GM23338 (cell line): Measurements from ENCODE around the gene LAMB1. TPM values are rescaled to one million over a fixed set of nuclear protein-coding genes. Genes with fewer than 3 reads are reported as not detected.

Experiments
- ATAC-seq: fragments of 200-7000 bp; cut with Tn5 transposase; 3 replicates; pipeline ENCODE4 v1.9.1; 2020
- DNase-seq: peaks from one replicate; pipeline ENCODE4 v3.0.0-alpha.2; 2015; ENCODE audit warnings: low spot score
- H2AFZ ChIP-seq: fragments of 200-600 bp; sonication (generic); 2 replicates; pipeline ENCODE4 v1.8.0; 2016; ENCODE audit warnings: antibody characterized with exemption, mild to moderate bottlenecking, moderate library complexity
- H3F3A ChIP-seq: fragments of 200-600 bp; sonication (generic); replicated peaks from 2 replicates; pipeline ENCODE4 v1.8.0; 2017; ENCODE audit warnings: antibody characterized with exemption, mixed run types, low read depth
- H3K27ac ChIP-seq: fragments of 200-600 bp; sonication (generic); 2 replicates; pipeline ENCODE4 v1.6.1; 2016; ENCODE audit warnings: low read depth
- H3K27me3 ChIP-seq: fragments of 200-600 bp; sonication (generic); 2 replicates; pipeline ENCODE4 v1.8.0; 2016; ENCODE audit warnings: mild to moderate bottlenecking, mixed run types, moderate library complexity; ENCODE audit not compliant: insufficient read depth
- H3K36me3 ChIP-seq: fragments of 200-600 bp; sonication (generic); 2 replicates; pipeline ENCODE4 v1.8.0; 2016; ENCODE audit warnings: mild to moderate bottlenecking; ENCODE audit not compliant: insufficient read depth
- H3K4me1 ChIP-seq: fragments of 200-600 bp; sonication (generic); 2 replicates; pipeline ENCODE4 v1.8.0; 2016; ENCODE audit warnings: mild to moderate bottlenecking, moderate library complexity; ENCODE audit not compliant: insufficient read depth
- H3K4me2 ChIP-seq: fragments of 200-600 bp; sonication (generic); 2 replicates; pipeline ENCODE4 v1.7.1; 2017; ENCODE audit warnings: mixed run types
- H3K4me3 ChIP-seq: fragments of 200-600 bp; sonication (generic); 2 replicates; pipeline ENCODE4 v1.6.1; 2016; ENCODE audit warnings: mixed run types
- H3K79me2 ChIP-seq: fragments of 200-600 bp; sonication (generic); replicated peaks from 2 replicates; pipeline ENCODE4 v1.8.0; 2017; ENCODE audit warnings: mild to moderate bottlenecking; ENCODE audit not compliant: insufficient read depth
- H3K9me2 ChIP-seq: fragments of 200-600 bp; sonication (generic); 2 replicates; pipeline ENCODE4 v1.8.0; 2017; ENCODE audit not compliant: insufficient read depth
- H4K20me1 ChIP-seq: fragments of 200-600 bp; sonication (generic); replicated peaks from 2 replicates; pipeline ENCODE4 v1.8.0; 2017; ENCODE audit warnings: mild to moderate bottlenecking; ENCODE audit not compliant: insufficient read depth
- H3K27ac Mint-ChIP-seq: 2 replicates; pipeline ENCODE4 v1.8.0; 2020; ENCODE audit warnings: inconsistent platforms, mild to moderate bottlenecking, moderate library complexity, mixed read lengths
- H3K27me3 Mint-ChIP-seq: 3 replicates; pipeline ENCODE4 v1.8.0; 2022; ENCODE audit warnings: low read depth, mild to moderate bottlenecking, moderate library complexity, mixed read lengths, inconsistent platforms; ENCODE audit not compliant: insufficient read depth, poor library complexity
- H3K36me3 Mint-ChIP-seq: 3 replicates; pipeline ENCODE4 v1.8.0; 2021; ENCODE audit warnings: low read depth, mild to moderate bottlenecking, inconsistent platforms, moderate library complexity, mixed read lengths
- H3K4me1 Mint-ChIP-seq: 3 replicates; pipeline ENCODE4 v1.8.0; 2020; ENCODE audit warnings: mild to moderate bottlenecking, inconsistent platforms, mixed read lengths
- H3K4me3 Mint-ChIP-seq: 3 replicates; pipeline ENCODE4 v1.8.0; 2021; ENCODE audit warnings: moderate library complexity, mild to moderate bottlenecking, inconsistent platforms, mixed read lengths
- H3K9me3 Mint-ChIP-seq: 3 replicates; pipeline ENCODE4 v1.8.0; 2020; ENCODE audit warnings: moderate library complexity, mild to moderate bottlenecking, inconsistent platforms, mixed read lengths
- CREB1 ChIP-seq: fragments of 250-450 bp; sonication (Bioruptor Pico); IDR thresholded peaks from 2 replicates; pipeline ENCODE4 v1.5.0; 2020; ENCODE audit warnings: low read depth, mild to moderate bottlenecking, moderate library complexity
- CTCF ChIP-seq, 2 experiments: fragments of 200-600 bp in 1 of 2; sonication (generic) in 1 of 2; conservative IDR thresholded peaks; 2 replicates each; pipeline versions ENCODE4 v1.5.1 to v1.6.1; 2016 to 2017; ENCODE audit warnings: antibody characterized with exemption in 2 of 2, low read depth in 2 of 2, mild to moderate bottlenecking in 2 of 2, moderate library complexity in 1 of 2
- ETS1 ChIP-seq: IDR thresholded peaks from 2 replicates; pipeline ENCODE4 v1.6.1; 2016; ENCODE audit warnings: antibody characterized with exemption
- EZH2phosphoT487 ChIP-seq: fragments of 200-600 bp; sonication (generic); IDR thresholded peaks from one replicate; pipeline ENCODE4 v1.8.1; 2018; ENCODE audit warnings: antibody characterized with exemption; ENCODE audit not compliant: unreplicated experiment
- JUNB ChIP-seq: IDR thresholded peaks from one replicate; pipeline ENCODE4 v1.6.1; 2016; ENCODE audit warnings: antibody characterized with exemption; ENCODE audit not compliant: unreplicated experiment
- NANOG ChIP-seq: IDR thresholded peaks from 2 replicates; pipeline ENCODE4 v1.6.1; 2016; ENCODE audit warnings: antibody characterized with exemption, borderline replicate concordance
- POLR2AphosphoS5 ChIP-seq: IDR thresholded peaks from 2 replicates; pipeline ENCODE4 v1.6.1; 2016; ENCODE audit warnings: antibody characterized with exemption, low read depth
- REST ChIP-seq: IDR thresholded peaks from one replicate; pipeline ENCODE4 v1.6.1; 2018; ENCODE audit warnings: antibody characterized with exemption; ENCODE audit not compliant: unreplicated experiment
- ZNF114 ChIP-seq: fragments of 250-450 bp; sonication (Bioruptor Pico); IDR thresholded peaks from 2 replicates; pipeline ENCODE4 v1.5.0; 2020; ENCODE audit warnings: mild to moderate bottlenecking, moderate library complexity
- ZNF331 ChIP-seq: fragments of 250-450 bp; sonication (Bioruptor Pico); IDR thresholded peaks from 2 replicates; pipeline ENCODE4 v1.5.0; 2020; ENCODE audit warnings: low read depth, mild to moderate bottlenecking, moderate library complexity
- ZNF462 ChIP-seq: fragments of 250-450 bp; sonication (Bioruptor Pico); IDR thresholded peaks from 2 replicates; pipeline ENCODE4 v1.5.0; 2020; ENCODE audit warnings: mild to moderate bottlenecking, moderate library complexity
- polyA plus RNA-seq: library from polyadenylated mRNA; unstranded; fragments of >200 nt; fragmentation: Nextera tagmentation; extraction: Ambion mirVana; gene quantifications from 2 replicates; pipeline ENCODE4 v1.2.1, GENCODE V29; 2016
- total RNA-seq: library from RNA; depleted of rRNA; stranded (reverse); fragments of >200 nt; shearing (Covaris generic); gene quantifications from 2 replicates; pipeline ENCODE4 v1.2.3, GENCODE V29; 2014

Gene LAMB1
- total and polyA plus RNA-seq, 2 experiments from 2014 or later: 53.5 to 57.8 TPM

- TF ChIP-seq ZNF331 (CRISPR knock-in tag) (no peak), POLR2AphosphoS5 (no peak), JUNB (no peak), CTCF (conservative IDR thresholded peaks at IDR 0.05; ENCODE audit: low read depth in 2 of 2) (no peak), REST (no peak), ZNF114 (no peak)
Measured at GRCh38 chr7:107978815-107979408, 24.0 kb downstream of the LAMB1 start (continued).

- peaks cover 31% of the 10 kb centered on the region for H3K4me1 Mint-ChIP-seq
- peaks cover 18% of the 10 kb centered on the region for H3K36me3 Mint-ChIP-seq
- Histone ChIP-seq H3F3A (no peaks in the 10 kb centered on the region), H3K9me2 (no peaks in the 10 kb centered on the region), H3K27ac (no peak overlapping the region), H3K79me2 (no peaks in the 10 kb centered on the region), H3K4me3 (no peak overlapping the region), H3K27me3 (no peaks in the 10 kb centered on the region), H2AFZ (no peak overlapping the region), H3K4me1 (no peaks in the 10 kb centered on the region), H3K4me2 (no peak overlapping the region), H4K20me1 (no peaks in the 10 kb centered on the region), H3K36me3 (peaks cover 8% of the 10 kb centered on the region; the same call in 1 of the 2 replicates)
- H3K4me3 Mint-ChIP-seq: no peak overlapping the region
- ATAC-seq (peak; percentile 40; the same call in 2 of the 3 replicates), DNase-seq (no peak)
- peaks cover 5% of the 10 kb centered on the region for H3K27me3 Mint-ChIP-seq
- H3K9me3 Mint-ChIP-seq: no peaks in the 10 kb centered on the region; the same call in 2 of the 3 replicates
- H3K27ac Mint-ChIP-seq: no peak overlapping the region
- TF ChIP-seq POLR2AphosphoS5: no peak
- no peak for TF ChIP-seq ZNF114
- TF ChIP-seq ETS1: no peak
- no peak for TF ChIP-seq EZH2phosphoT487
- no peak for TF ChIP-seq NANOG
- TF ChIP-seq CREB1 (CRISPR knock-in tag): no peak
- no peak for TF ChIP-seq ZNF462 (CRISPR knock-in tag)
Measured at GRCh38 chr7:107977048-107977447, 25.9 kb downstream of the LAMB1 start.
